Activated CD8-positive, alpha-beta memory T cell treated with anti-CD3 and anti-CD28 coated beads for 36 hours (primary cell): ENCODE results near the gene ACVR1B. TPM values are rescaled to one million over a fixed set of nuclear protein-coding genes. Genes with fewer than 3 reads are reported as not detected.

Experiments used
- CTCF ChIA-PET: fragments of 350-600 bp; sonication (Branson Sonifier 250); formaldehyde crosslinking; loops from one replicate; lab custom pipeline; 2021; ENCODE audit warnings: antibody characterized with exemption; lab: Charles Lee
- POLR2A ChIA-PET: fragments of 350-600 bp; sonication (Branson Sonifier 250); formaldehyde crosslinking; loops from one replicate; lab custom pipeline; 2021; ENCODE audit warnings: antibody characterized with exemption; lab: Charles Lee
- total RNA-seq, 2 experiments: library from RNA; stranded (reverse); gene quantifications; one replicate each; pipeline ENCODE4 v1.2.3, GENCODE V29; 2021

The ACVR1B gene
- total RNA-seq, 2 experiments from 2014 or later = 9.9 to 10.8 TPM

DNA sequence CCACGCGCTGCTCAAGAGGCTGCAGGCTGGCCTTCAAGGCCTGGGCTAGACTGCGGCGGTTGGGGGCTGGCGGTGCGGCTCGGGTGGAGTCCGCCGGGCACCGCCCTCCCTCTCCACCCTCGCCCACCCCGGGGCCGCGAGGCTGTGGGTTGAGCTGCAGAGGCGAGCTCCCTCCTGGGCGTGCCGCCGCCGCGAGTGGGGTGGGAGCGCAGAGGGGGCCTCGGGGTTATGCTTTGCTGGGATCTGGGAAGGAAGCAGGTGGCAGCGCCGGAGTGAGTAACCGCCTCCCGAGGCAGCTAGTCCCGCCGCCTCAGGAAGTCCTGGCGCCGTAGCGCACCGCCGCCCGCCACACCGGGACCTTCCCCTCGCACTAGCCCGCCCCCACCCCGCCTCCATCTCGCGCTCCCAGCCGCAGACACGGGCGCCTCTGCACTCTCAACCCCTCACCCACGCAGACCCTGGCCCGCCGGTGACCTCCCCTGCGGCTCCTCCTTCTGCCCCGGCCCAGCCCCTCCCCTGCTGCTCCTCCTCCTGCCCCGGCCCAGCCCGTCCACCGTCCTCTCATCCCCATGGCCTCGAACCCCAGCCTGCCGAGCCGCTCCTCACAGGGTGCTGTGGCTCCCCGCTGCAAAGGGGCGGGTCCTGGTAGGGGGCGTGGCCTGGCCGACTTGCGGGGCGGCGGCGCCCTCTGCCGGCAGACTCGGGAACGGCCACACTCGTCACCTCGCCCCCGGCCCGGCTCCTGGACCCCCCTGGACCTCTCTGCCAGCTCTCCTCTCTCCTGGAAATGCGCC, 71.9 kb downstream of the ACVR1B start:
- POLR2A ChIA-PET = interaction anchor here (1.8 to 2.1 kb wide), 2 partner anchors 17 to 30 kb away, joined by 4 to 9 read pairs; partner anchors contain the start of gene TAMALIN
- CTCF ChIA-PET = interaction anchor here (0.6 to 16.9 kb wide), 15 partner anchors 13 to 148 kb away, joined by 3 to 392 read pairs (median 16); partner anchors contain the start of genes ATG101, NR4A1, SMIM41 and TAMALIN

DNA sequence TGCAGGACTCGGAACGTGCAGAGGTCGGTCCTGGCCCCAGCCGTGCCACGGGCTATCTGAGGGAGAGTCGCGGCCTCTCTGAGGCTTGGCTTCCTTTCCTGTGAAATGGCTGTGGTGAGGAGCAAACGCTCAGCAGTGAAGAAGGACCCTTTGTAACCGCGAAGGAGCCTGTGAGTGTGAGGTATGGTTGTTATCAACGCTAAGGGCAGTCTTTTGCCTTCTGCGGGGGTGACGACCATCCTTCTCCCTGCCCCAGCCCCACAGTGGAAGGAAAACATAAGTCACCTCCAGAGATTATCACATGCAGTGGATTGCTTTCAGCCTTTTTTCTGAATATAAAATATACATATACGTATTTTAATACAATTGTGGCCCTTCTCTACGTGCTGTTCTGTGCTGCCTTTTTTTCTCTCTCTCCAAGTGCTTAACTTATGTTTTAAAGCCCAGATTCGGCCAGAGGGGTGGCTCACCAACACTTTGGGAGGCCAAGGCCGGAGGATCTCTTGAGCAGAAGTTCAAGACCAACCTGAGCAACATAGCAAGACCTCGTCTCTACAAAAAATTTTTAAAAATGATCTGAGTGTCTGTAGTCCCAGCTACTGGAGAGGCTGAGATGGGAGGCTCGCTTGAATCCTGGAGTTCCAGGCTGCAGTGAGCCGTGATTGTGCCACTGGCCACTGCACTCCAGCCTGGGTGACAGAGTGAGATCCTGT, 72.6 kb downstream of the ACVR1B start:
- CTCF ChIA-PET = interaction anchor here (1.1 to 16.9 kb wide), 18 partner anchors 12 to 131 kb away, joined by 3 to 392 read pairs (median 10); partner anchors contain the start of genes ATG101, NR4A1, SMIM41 and TAMALIN
- POLR2A ChIA-PET = interaction anchor here (1.5 to 2.1 kb wide), 3 partner anchors 17 to 31 kb away, joined by 4 to 10 read pairs (median 9); partner anchors contain the start of gene TAMALIN

DNA sequence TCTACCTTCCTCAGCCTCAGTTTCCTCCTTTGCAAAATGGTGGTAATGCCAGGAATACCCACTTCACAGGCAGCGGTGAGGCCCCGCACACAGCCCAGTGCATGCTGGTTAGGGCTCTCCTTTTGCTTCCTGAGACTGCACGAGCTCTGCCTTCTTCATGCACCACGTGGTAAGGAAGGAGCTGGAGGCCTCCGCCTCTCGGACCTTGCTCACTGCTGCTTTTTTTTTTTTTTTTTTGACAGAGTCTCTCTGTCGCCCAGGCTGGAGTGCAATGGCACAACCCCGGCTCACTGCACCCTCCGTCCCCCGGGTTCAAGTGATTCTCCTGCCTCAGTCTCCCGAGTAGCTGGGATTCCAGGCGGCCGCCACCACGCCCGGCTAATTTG, 73.3 kb downstream of the ACVR1B start:
- ChIA-PET CTCF (interaction anchor here (0.7 to 16.9 kb wide), 22 partner anchors 12 to 982 kb away, joined by 3 to 392 read pairs (median 8); partner anchors contain the start of genes ATG101, EIF4B, NR4A1 and SMIM41), POLR2A (interaction anchor here (0.6 to 2.5 kb wide), 7 partner anchors 12 to 992 kb away, joined by 3 to 10 read pairs (median 5); partner anchors contain the start of genes ATG101, NR4A1 and TAMALIN)

DNA sequence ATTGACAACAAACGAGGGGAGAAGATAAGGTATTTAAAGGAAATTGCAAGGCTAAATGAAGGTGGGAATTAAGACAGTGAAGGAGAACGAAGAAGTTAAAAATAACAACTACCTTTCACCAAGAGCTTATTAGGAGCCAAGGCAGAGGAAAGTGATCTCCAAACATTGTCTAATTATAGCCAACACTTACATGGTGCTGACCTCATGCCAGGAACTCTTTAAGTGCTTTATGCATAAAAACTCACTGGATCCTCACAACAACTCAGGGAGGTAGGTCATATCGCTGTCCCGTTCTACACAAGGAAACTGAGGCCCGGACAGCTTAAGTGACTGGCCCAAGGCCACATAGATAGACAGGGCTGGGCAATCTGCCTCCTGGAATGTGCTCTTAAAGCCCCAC, 74.8 kb downstream of the ACVR1B start:
- POLR2A ChIA-PET = interaction anchor here (0.6 to 2.5 kb wide), 5 partner anchors 20 to 55 kb away, joined by 4 to 10 read pairs (median 5); partner anchors contain the start of genes ATG101, NR4A1 and TAMALIN
- CTCF ChIA-PET = interaction anchor here (0.8 to 16.9 kb wide), 19 partner anchors 9 to 113 kb away, joined by 3 to 392 read pairs (median 16); partner anchors contain the start of genes ACVR1B, ATG101, NR4A1 and SMIM41

DNA sequence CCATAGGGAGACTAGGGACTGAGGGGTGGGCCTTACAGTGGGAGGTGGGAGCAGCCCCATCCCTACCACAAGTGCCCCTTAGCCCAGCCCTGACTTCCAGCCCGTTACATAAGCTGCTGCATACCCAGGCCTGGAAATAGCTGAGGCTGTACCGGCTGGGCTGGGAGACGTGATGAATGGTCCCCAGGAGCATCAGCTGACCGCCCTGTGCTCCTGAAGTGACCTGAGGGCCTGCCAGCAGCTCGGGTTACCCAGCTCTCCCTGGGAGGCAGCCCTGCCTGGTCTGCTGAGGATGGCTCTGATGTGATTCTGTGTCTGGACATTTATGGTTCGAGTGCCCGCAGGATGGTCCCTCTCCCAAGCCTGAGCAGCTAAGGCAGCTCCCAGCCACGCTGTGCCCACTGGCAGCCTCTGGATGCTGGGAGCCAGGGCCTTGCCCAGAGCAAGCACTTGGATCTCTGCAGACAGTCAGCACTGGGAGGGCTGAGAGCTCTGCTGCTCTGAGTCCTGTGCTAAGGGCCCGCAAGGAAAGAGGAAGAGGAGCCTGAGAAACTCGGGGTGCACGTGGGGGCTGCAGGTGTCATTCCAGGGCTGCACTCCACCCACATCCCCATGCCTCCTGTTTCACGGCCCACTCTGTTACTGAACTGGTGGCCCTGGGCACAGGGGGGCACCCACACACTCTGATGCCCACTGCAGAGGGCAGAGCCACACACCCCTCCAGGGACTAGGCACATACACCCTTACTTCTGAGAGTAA, 75.8 kb downstream of the ACVR1B start:
- POLR2A ChIA-PET = interaction anchor here (1.9 to 2.5 kb wide), 2 partner anchors 21 to 23 kb away, joined by 4 to 10 read pairs; partner anchors contain the start of genes NR4A1 and TAMALIN

DNA sequence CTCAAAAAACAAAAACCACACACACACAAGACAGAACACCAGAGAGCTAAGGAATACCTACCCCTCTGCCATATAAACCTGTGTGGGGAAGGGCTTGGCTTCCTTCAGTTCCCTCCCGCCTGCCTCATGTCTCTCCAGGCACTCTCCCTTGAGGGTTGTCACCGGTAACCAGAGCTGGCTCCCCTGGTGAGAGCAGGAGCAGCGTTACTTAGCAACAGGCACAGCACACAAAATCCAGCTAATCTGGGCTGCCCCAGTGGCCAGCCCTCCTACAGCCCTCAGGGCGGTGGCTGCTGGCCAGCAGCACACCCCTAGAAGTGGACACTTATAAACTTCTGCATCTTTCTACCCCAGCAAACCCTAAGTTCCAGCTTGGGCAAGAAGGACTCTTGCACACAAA, 78.2 kb downstream of the ACVR1B start:
- ChIA-PET CTCF (interaction anchor here (0.7 to 16.9 kb wide), 2 partner anchors 42 to 55 kb away, joined by 5 to 392 read pairs; partner anchors contain the start of genes ATG101 and SMIM41), POLR2A (no interaction called here)

More for the DNA sequence above, 75.8 kb downstream of the ACVR1B start:
- CTCF ChIA-PET = interaction anchor here (0.7 to 16.9 kb wide), 7 partner anchors 8 to 93 kb away, joined by 4 to 392 read pairs (median 96); partner anchors contain the start of genes ATG101, NR4A1, SMIM41 and TAMALIN

DNA sequence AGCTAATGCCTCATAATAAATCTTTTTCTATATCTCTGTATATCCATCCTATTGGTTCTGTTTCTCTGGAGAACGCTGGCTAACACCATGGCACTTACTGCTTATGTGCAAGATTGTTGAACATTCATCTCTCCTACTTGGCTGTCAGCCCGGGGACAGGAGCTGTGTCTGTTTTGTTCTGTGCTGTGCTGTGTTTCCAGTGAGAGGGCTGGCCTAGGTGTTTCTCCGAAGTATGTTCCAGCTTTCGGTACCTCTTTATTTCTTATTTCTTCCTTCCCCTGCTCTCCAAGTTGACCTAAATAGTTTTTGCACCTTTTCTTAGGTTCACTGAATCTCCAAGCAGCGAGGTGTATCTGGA, 80.9 kb downstream of the ACVR1B start:
- POLR2A ChIA-PET = interaction anchor here (0.9 to 2.1 kb wide), 6 partner anchors 18 to 147 kb away, joined by 3 to 11 read pairs (median 5); partner anchors contain the start of genes ATG101, NR4A1 and TAMALIN
- CTCF ChIA-PET = interaction anchor here (0.6 to 16.9 kb wide), 9 partner anchors 9 to 56 kb away, joined by 3 to 392 read pairs (median 4); partner anchors contain the start of genes ATG101, NR4A1 and SMIM41

DNA sequence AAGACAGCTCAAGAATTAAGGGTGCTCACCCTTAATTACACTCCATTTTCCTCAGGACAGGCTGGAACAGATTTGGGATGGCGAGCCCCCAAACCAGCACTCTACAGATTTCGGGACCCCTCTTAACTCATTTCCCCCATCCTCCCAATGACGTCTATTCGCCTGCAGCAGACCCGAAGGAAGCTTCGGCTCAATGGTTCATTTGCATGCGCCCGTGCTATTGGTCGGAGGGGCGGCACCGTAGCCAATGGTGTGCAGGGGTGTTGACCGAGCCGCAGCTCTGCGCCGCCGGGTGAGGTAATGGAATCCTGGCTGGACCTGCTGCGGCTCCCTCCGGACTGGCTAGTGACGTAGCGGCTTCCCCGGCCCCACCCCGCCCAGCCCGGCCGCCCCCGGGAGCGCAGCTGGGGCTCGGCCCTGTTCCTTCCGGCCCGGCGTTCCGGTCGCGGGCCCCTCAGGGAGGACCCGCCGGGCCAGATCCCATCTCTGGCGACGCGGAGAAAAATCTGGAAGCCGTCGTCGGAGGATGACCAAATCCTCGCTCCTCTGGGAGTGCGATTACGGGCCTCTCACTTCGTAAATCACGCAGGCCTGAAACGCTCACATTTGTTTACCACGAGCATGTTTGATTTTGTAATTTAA, 81.4 kb downstream of the ACVR1B start:
- ChIA-PET CTCF (interaction anchor here (0.6 to 16.9 kb wide), 9 partner anchors 10 to 55 kb away, joined by 3 to 392 read pairs (median 4); partner anchors contain the start of genes ATG101, NR4A1 and SMIM41), POLR2A (interaction anchor here (0.6 to 2.1 kb wide), 7 partner anchors 17 to 492 kb away, joined by 3 to 11 read pairs (median 5); partner anchors contain the start of genes ATG101, NR4A1 and TAMALIN)

DNA sequence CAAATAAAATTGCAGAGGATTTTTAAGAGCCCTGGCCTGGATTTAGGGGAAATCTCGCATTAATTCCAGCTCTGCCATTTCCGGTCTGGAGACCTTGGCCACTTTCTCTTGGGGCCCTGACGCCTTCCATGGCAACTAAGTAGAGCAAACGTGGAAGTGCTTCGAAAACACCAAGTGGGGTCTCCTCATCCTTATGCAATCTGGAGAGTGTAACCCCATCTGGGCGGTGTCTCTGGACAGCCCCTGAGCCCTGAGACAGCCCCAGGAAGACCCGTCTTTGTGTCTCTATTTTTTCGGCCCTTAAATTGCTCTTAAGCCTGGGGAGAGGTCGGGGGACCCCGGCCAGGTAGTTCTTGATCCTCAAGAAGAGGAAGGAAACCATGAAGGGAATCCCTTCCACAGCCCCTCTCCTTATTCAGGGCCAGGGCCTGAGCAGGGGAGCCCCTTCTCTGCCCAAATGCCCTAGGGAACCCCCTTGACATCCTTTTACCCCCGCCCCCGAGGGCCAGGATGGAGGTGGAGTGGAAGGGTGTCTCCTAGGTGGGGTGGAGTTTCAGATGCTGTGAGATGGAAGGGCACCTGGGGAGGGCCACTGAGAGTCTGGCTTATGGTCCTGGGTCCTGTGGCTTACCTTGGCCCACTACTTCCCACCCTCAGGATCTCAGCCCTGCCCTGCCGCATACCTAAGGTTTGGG, 82.1 kb downstream of the ACVR1B start:
- CTCF ChIA-PET = interaction anchor here (1.4 to 16.9 kb wide), 4 partner anchors 10 to 42 kb away, joined by 3 to 392 read pairs (median 54); partner anchors contain the start of genes ATG101 and SMIM41
- POLR2A ChIA-PET = interaction anchor here (0.6 to 2.1 kb wide), 7 partner anchors 17 to 491 kb away, joined by 3 to 11 read pairs (median 5); partner anchors contain the start of genes ATG101, NR4A1 and TAMALIN

DNA sequence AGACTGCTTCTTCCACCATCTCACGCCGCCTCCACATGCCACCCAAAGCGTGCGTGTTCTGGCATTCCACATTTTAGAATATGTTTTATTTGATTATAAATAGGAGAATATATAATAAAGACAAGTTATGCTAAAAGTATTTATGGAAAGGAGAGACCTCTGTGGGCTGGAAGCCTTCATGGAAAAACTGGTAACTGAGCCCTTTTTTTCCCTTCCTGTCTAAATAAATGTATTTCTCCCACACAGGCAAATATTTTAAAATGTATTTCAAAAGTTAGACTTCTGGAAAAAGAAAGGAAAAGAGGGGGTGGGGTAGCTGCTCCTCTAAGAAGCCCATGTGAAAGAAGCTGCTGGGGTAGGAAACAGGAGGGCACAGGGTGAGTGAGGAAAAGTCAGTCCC, 83.7 kb downstream of the ACVR1B start:
- ChIA-PET POLR2A (no interaction called here), CTCF (interaction anchor here (2.0 to 16.9 kb wide), 3 partner anchors 12 to 37 kb away, joined by 4 to 392 read pairs (median 101); partner anchors contain the start of genes ATG101 and SMIM41)

DNA sequence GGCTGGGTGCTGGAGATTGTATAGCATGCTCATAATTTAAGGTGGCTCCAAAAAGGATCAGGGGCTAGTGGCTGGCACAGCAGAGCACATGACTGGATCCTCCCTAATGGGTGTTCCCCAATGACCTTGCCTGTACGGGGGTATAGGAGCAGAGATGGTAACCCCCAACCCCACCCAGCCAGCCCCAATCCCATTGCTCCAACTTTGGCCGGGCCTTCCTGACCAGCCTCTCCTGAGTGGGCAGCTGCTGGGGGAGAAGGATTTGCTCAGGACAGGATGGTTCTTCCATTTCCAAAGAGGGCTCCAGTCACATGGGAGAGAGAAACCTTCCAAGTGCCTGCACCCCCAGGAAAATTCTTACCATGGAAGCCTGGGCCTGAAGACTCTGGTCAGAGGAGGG, 84.4 kb downstream of the ACVR1B start:
- POLR2A ChIA-PET = interaction anchor here (0.7 to 1.5 kb wide), 2 partner anchors 15 to 34 kb away, joined by 3 to 4 read pairs; partner anchors contain the start of genes ATG101 and NR4A1
- CTCF ChIA-PET = interaction anchor here (1.4 to 10.7 kb wide), 4 partner anchors 13 to 34 kb away, joined by 4 to 101 read pairs (median 4); partner anchors contain the start of genes ATG101 and NR4A1

DNA sequence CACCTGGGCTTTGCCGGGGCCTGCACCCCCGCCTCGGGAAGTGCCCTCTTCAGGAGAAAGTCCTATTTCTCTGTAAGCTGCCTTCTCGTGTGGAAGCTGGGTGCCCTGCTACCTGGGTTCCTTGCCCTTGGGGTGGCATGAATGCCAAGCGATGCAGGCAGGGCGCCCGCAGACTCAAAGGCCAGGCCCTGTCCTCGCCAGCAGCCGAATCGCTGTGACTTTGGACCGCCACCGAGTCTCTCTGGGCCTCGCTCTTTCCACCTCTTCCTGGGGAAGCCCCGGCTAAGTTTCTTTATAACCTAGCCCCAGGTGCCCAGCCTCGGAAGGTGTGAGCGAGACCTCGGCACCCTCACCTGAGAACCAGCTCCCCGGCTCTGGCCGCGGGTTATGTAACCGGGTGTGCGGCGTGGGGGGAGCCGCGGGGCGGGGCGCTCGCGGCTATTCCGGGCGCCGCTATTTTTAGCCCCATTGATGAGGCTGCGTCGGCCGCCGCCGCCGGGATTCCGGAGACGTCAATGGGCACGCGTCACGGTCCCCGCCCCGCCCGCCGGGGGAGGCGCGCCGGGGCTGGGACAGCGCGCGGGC, 85.2 kb downstream of the ACVR1B start:
- POLR2A ChIA-PET = interaction anchor here (0.7 to 1.8 kb wide), 4 partner anchors 11 to 33 kb away, joined by 3 to 5 read pairs (median 4); partner anchors contain the start of genes ATG101 and NR4A1
- CTCF ChIA-PET = interaction anchor here (1.4 to 10.7 kb wide), 4 partner anchors 13 to 33 kb away, joined by 4 to 101 read pairs (median 4); partner anchors contain the start of genes ATG101 and NR4A1

DNA sequence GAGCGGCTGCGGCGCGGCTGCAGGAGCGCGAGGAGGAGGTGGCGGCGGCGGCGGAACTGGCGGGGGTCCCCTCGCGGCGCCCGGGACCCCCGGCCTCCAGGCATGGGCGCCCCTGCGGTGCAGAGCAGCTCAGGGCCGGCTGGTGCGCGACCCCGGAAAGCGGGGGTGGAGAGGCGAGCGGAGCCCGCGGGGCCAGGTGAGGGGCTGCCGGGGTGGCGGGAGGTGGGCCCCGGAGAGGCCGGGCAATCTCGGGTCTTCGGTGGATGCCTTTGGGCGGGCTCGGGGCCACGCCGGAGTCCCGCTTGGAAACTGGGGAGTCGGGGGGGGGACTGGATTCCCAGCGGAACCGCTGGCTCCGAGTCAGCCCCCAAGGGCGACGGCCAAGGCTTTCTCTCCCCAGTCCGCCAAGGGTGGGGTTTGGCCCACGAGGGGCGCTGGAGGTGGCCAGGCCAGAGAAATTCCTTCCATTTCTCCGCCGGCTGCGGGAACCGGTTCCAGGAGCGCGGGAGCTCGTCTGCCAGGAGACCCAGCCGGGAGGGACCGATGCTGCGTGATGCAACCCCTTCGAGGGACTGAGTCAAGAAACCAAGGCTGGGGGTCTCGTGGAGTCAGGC, 85.9 kb downstream of the ACVR1B start:
- POLR2A ChIA-PET = interaction anchor here (0.5 to 1.8 kb wide), 4 partner anchors 12 to 36 kb away, joined by 3 to 5 read pairs (median 4); partner anchors contain the start of genes ATG101 and NR4A1

DNA sequence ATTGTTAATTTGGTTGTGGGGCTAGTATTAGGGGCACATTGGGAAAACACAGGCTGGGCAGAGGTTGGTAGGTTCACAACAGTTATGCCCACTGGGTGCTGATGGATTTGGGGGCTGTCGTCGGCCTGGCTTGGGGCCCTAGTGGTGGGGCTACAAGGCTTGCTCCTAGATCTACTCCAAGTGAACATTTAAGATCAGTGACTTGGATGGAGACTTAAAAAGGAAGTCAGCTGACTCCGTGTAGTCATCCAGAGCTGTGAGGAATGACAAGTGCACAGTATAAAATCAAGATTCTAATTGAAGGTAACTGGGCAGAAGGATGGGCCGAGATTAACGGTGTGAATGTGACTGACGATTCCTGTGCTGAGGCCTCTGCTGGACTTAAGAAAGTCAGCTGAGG, 86.9 kb downstream of the ACVR1B start:
- ChIA-PET CTCF (interaction anchor here (0.9 to 10.7 kb wide), 4 partner anchors 9 to 44 kb away, joined by 3 to 101 read pairs (median 7); partner anchors contain the start of gene NR4A1), POLR2A (interaction anchor here (1.8 kb wide), 1 partner anchor 13 kb away, joined by 5 read pairs; the partner anchor contains the start of gene NR4A1)

More for the DNA sequence above, 85.9 kb downstream of the ACVR1B start:
- CTCF ChIA-PET = interaction anchor here (0.6 to 10.7 kb wide), 6 partner anchors 14 to 789 kb away, joined by 3 to 101 read pairs (median 4); partner anchors contain the start of genes ATG101 and NR4A1
